MCF 10A (cell line): ENCODE measurements around the gene FAM227A. TPM values are rescaled to one million over a fixed set of nuclear protein-coding genes. Genes with fewer than 3 reads are reported as not detected.

Source experiments
- BruUV-seq: library from RNA; stranded (reverse); fragments of 400-500 nt; replicated peaks from 2 replicates; lab custom pipeline; 2021; lab: Mats Ljungman, UMichigan
- CTCF ChIA-PET: fragments of 300-600 bp; sonication (Branson Sonifier 250); formaldehyde crosslinking; extraction: SDS; loops from one replicate; lab custom pipeline; 2021; ENCODE audit warnings: antibody characterized with exemption, inconsistent platforms; lab: Yijun Ruan, JAX
- POLR2A ChIA-PET: fragments of 300-600, 350-650 bp; sonication (Branson Sonifier 250); formaldehyde crosslinking; extraction: SDS; loops from one replicate; lab custom pipeline; 2020; ENCODE audit warnings: antibody characterized with exemption, inconsistent platforms; lab: Yijun Ruan, JAX
- DNase-seq: peaks from one replicate; pipeline ENCODE4 v3.0.0-alpha.2; 2018; ENCODE audit not compliant: unreplicated experiment
- H3K27ac Mint-ChIP-seq: one replicate; pipeline ENCODE4 v1.8.0; 2022; ENCODE audit warnings: mild to moderate bottlenecking, low read depth, mixed read lengths; ENCODE audit not compliant: unreplicated experiment
- H3K27me3 Mint-ChIP-seq: one replicate; pipeline ENCODE4 v1.8.0; 2022; ENCODE audit warnings: mixed read lengths; ENCODE audit not compliant: insufficient read depth, unreplicated experiment
- H3K36me3 Mint-ChIP-seq: one replicate; pipeline ENCODE4 v1.8.0; 2022; ENCODE audit warnings: mild to moderate bottlenecking, moderate library complexity, mixed read lengths; ENCODE audit not compliant: insufficient read depth, unreplicated experiment
- H3K4me1 Mint-ChIP-seq: one replicate; pipeline ENCODE4 v1.8.0; 2022; ENCODE audit warnings: mixed read lengths; ENCODE audit not compliant: insufficient read depth, unreplicated experiment
- H3K4me3 Mint-ChIP-seq: one replicate; pipeline ENCODE4 v1.8.0; 2022; ENCODE audit warnings: mild to moderate bottlenecking, moderate library complexity, mixed read lengths; ENCODE audit not compliant: unreplicated experiment
- H3K9me3 Mint-ChIP-seq: one replicate; pipeline ENCODE4 v1.8.0; 2022; ENCODE audit warnings: mixed read lengths; ENCODE audit not compliant: unreplicated experiment
- CTCF ChIP-seq: fragments of 200-600 bp; IDR thresholded peaks from one replicate; pipeline ENCODE4 v1.8.0; 2022; ENCODE audit warnings: antibody characterized with exemption, mild to moderate bottlenecking; ENCODE audit not compliant: unreplicated experiment
- intact Hi-C: fragments of 100-400 bp; cut with micrococcal nuclease; formaldehyde crosslinking; loops from 2 replicates; pipeline ENCODE4 v1.14.1; 2022
- total RNA-seq: library from RNA; stranded (reverse); gene quantifications from 2 replicates; pipeline ENCODE4 v1.2.3, GENCODE V29; 2022

The FAM227A gene
- total RNA-seq, 1 experiment from 2014 or later = 2.3 TPM

- Mint-ChIP-seq H3K9me3 (no peaks in the 10 kb centered on the region), H3K36me3 (peaks cover 6% of the 10 kb centered on the region), H3K27me3 (no peaks in the 10 kb centered on the region), H3K4me1 (peaks cover 12% of the 10 kb centered on the region), H3K4me3 (no peak overlapping the region), H3K27ac (no peak overlapping the region)
- no peak for DNase-seq
- intact Hi-C loops = no loop called here
- ChIA-PET POLR2A (interaction anchor here (0.6 to 1.2 kb wide), 4 partner anchors 9 to 1685 kb away, joined by 3 to 4 read pairs (median 3); no protein-coding TSS in a partner anchor), CTCF (interaction anchor here (0.6 to 1.2 kb wide), 4 partner anchors 30 to 516 kb away, joined by 3 to 5 read pairs (median 4); no protein-coding TSS in a partner anchor)
- TF ChIP-seq CTCF = no peak
- no TSS peak for BruUV-seq
These were observed 88.5 kb downstream of the FAM227A start for GRCh38 chr22:38567531-38568285.

- ChIA-PET POLR2A (interaction anchor here (0.6 to 1.5 kb wide), 3 partner anchors 9 to 1684 kb away, joined by 3 to 4 read pairs (median 3); no protein-coding TSS in a partner anchor), CTCF (interaction anchor here (0.8 kb wide), 1 partner anchor 29 kb away, joined by 4 read pairs; no protein-coding TSS in a partner anchor)
- no peak for TF ChIP-seq CTCF
- Mint-ChIP-seq H3K4me3 (no peak overlapping the region), H3K4me1 (peaks cover 12% of the 10 kb centered on the region), H3K9me3 (no peaks in the 10 kb centered on the region), H3K27me3 (no peaks in the 10 kb centered on the region), H3K36me3 (peaks cover 6% of the 10 kb centered on the region), H3K27ac (no peak overlapping the region)
- intact Hi-C loops = no loop called here
- BruUV-seq = no TSS peak
- no peak for DNase-seq
These were observed 89.3 kb downstream of the FAM227A start for GRCh38 chr22:38566726-38567504.

GRCh38 chr22:38565441-38565840 is 90.8 kb downstream of the FAM227A start:
- Mint-ChIP-seq H3K4me3 (no peak overlapping the region), H3K9me3 (no peaks in the 10 kb centered on the region), H3K27ac (no peak overlapping the region), H3K36me3 (peaks cover 6% of the 10 kb centered on the region), H3K27me3 (no peaks in the 10 kb centered on the region), H3K4me1 (no peaks in the 10 kb centered on the region)
- DNase-seq = no peak
- CTCF ChIA-PET = interaction anchor here (0.6 to 0.9 kb wide), 2 partner anchors 43 to 451 kb away, joined by 3 to 6 read pairs; no protein-coding TSS in a partner anchor
- no peak for TF ChIP-seq CTCF
- intact Hi-C loops = no loop called here
- POLR2A ChIA-PET = interaction anchor here (1.5 kb wide), 1 partner anchor 59 kb away, joined by 3 read pairs; no protein-coding TSS in a partner anchor
- BruUV-seq = no TSS peak

GRCh38 chr22:38564669-38565068 is 91.5 kb downstream of the FAM227A start:
- H3K27me3 Mint-ChIP-seq = no peaks in the 10 kb centered on the region
- DNase-seq = no peak
- intact Hi-C loops = no loop called here
- TF ChIP-seq CTCF = no peak
- peaks cover 6% of the 10 kb centered on the region for H3K36me3 Mint-ChIP-seq
- ChIA-PET CTCF (interaction anchor here (0.9 to 1.1 kb wide), 2 partner anchors 62 to 450 kb away, joined by 3 read pairs; no protein-coding TSS in a partner anchor), POLR2A (no interaction called here)
- no TSS peak for BruUV-seq
- no peaks in the 10 kb centered on the region for H3K4me1 Mint-ChIP-seq
- no peaks in the 10 kb centered on the region for H3K9me3 Mint-ChIP-seq
- H3K4me3 Mint-ChIP-seq = no peak overlapping the region
- no peak overlapping the region for H3K27ac Mint-ChIP-seq
